ENCODE measurements around the gene GPX1. TPM values are rescaled to one million over a fixed set of nuclear protein-coding genes. Genes with fewer than 3 reads are reported as not detected.

Gene GPX1
- total and polyA plus RNA-seq, 10 of the 15 experiments (the other 5 are each of a cell fraction or from before 2014, with no cell fraction given), result 32.0 to 1,121 (median 400) TPM

DNA sequence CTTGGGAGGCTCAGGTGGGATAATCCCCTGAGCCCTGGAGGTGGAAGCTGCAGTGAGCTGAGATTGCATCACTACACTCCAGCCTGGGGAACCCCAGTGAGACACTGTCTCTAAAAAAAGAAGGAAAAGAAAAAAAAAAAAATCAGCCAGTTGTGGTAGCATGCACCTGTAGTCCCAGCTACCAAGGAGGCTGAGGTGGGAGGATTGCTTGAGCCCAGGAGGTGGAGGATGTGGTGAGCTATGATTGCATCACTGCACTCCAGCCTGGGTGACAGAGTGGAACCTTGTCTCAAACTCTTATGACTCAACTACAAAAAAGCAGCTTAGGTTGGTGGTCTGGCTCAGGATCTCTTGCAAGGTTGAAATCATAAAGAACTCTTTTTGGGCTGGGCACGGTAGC, 19.3 kb upstream of the GPX1 start (continued):
- TF ChIP-seq TAF1 (IDR thresholded peaks at IDR 0.05; ENCODE audit: borderline replicate concordance, low read depth, low read length) (no peak), SP1 (IDR thresholded peaks at IDR 0.05; ENCODE audit: low read depth, low read length) (no peak), ZNF207 (IDR thresholded peaks at IDR 0.05; ENCODE audit: borderline replicate concordance) (no peak), SIN3A (IDR thresholded peaks at IDR 0.05; ENCODE audit: low read depth, low read length) (no peak), FOS (IDR thresholded peaks at IDR 0.05; ENCODE audit: borderline replicate concordance, extremely low read depth, insufficient read length) (no peak), MTA3 (IDR thresholded peaks at IDR 0.05; ENCODE audit: borderline replicate concordance, low read length) (no peak), POLR2AphosphoS5 (IDR thresholded peaks at IDR 0.05; ENCODE audit: low read length) (no peak; the same call in 1 of the 2 replicates), EED (IDR thresholded peaks at IDR 0.05; ENCODE audit: low read depth) (peak; percentile 53; the same call in 1 of the 2 replicates)

DNA sequence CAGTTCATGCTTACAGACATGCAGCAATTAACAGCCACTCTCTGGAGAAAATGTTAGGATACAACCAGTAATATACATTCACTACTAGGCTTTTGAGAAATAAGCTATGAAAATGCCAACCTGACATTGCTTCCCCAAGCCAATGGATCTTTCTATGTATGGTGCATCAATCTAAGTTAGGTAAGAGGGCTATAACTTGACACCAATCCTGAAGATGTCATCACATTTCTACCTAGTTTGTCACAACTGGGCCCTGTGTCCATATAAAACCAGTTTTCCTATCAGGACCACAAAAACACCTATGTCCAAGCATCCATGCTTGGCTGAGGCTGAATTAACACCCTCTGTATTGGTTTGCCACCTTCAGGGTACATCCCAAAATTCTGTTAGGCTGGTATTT, 13.8 kb upstream of the GPX1 start:
- Histone ChIP-seq H2AFZ (ENCODE audit: control insufficient read depth, low read depth, low read length) (no peak overlapping the region), H3K4me3 (no peak overlapping the region), H3K36me3 (ENCODE audit: control insufficient read depth in 2 of 2, insufficient read depth in 2 of 2, low read length in 1 of 2) (peaks cover 21 to 31% of the 10 kb centered on the region in 2 experiments), H3K4me1 (ENCODE audit: control insufficient read depth, insufficient read depth, low read length) (peaks cover under 1% of the 10 kb centered on the region; the same call in 1 of the 2 replicates), H3K27ac (ENCODE audit: control insufficient read depth, insufficient read depth) (no peak overlapping the region), H3K4me2 (ENCODE audit: control insufficient read depth, insufficient read depth) (no peak overlapping the region), H3K79me2 (ENCODE audit: control insufficient read depth, insufficient read depth, low read length) (peaks cover 42% of the 10 kb centered on the region), H3K9ac (ENCODE audit: control insufficient read depth, insufficient read depth, low read length) (no peak overlapping the region), H3K9me3 (replicated peaks; ENCODE audit: control insufficient read depth, insufficient read depth, low read length) (peaks cover under 1% of the 10 kb centered on the region; the same call in 1 of the 3 replicates), H3K27me3 (replicated peaks in 1 of 2; ENCODE audit: control insufficient read depth in 2 of 2, insufficient read depth in 2 of 2, low read length in 1 of 2) (no peaks in the 10 kb centered on the region), H4K20me1 (ENCODE audit: control insufficient read depth, insufficient read depth) (no peaks in the 10 kb centered on the region; the same call in 1 of the 2 replicates)
- ChIA-PET SMC1A (ENCODE audit: uncharacterized antibody, unreplicated experiment) (no interaction called here), POLR2A (no interaction called here), CTCF (no interaction called here), RAD21 (ENCODE audit: unreplicated experiment) (no interaction called here)
- DNase-seq (ENCODE audit: low read depth, low spot score) (no peak), FAIRE-seq (no peak), ATAC-seq (no peak)
- no TSS peak for BruUV-seq (replicated peaks)
- TF ChIP-seq POLR2AphosphoS5 (IDR thresholded peaks at IDR 0.05; ENCODE audit: low read length), result no peak
- TF ChIP-seq, protein P1, sequence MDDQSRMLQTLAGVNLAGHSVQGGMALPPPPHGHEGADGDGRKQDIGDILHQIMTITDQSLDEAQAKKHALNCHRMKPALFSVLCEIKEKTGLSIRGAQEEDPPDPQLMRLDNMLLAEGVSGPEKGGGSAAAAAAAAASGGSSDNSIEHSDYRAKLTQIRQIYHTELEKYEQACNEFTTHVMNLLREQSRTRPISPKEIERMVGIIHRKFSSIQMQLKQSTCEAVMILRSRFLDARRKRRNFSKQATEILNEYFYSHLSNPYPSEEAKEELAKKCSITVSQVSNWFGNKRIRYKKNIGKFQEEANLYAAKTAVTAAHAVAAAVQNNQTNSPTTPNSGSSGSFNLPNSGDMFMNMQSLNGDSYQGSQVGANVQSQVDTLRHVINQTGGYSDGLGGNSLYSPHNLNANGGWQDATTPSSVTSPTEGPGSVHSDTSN (IDR thresholded peaks at IDR 0.05; ENCODE audit: insufficient replicate concordance, low read depth, low read length), result no peak
- no peak for TF ChIP-seq HSF1 (IDR thresholded peaks at IDR 0.05; ENCODE audit: low read depth, low read length)
- intact Hi-C loops (cut with micrococcal nuclease; ENCODE audit: unreplicated experiment) (no loop called here), in situ Hi-C loops (cut with MboI) (no loop called here)

Data from GM12878 (cell line).